Memory B cell (primary cell): ENCODE data around the gene ABI3BP.

Experiments used
- ATAC-seq: fragments of 150-1000 bp; cut with Tn5 transposase; 2 replicates; pipeline ENCODE4 v1.10.0; 2021; ENCODE audit warnings: low read depth, mild to moderate bottlenecking, moderate library complexity
- DNase-seq, 2 donors: peaks; one replicate each; pipeline ENCODE4 v3.0.0; 2022; ENCODE audit warnings: low spot score in 2 of 2
- H3K27ac Mint-ChIP-seq: one replicate; pipeline ENCODE4 v1.8.0; 2022; ENCODE audit warnings: mild to moderate bottlenecking, moderate library complexity, mixed read lengths
- H3K27me3 Mint-ChIP-seq: one replicate; pipeline ENCODE4 v1.8.0; 2022; ENCODE audit warnings: mixed read lengths
- H3K36me3 Mint-ChIP-seq: one replicate; pipeline ENCODE4 v1.8.0; 2022; ENCODE audit warnings: mild to moderate bottlenecking, mixed read lengths
- H3K4me1 Mint-ChIP-seq: one replicate; pipeline ENCODE4 v1.8.0; 2022; ENCODE audit warnings: mixed read lengths
- H3K4me3 Mint-ChIP-seq: one replicate; pipeline ENCODE4 v1.8.0; 2022; ENCODE audit warnings: mild to moderate bottlenecking, moderate library complexity, mixed read lengths
- H3K9me3 Mint-ChIP-seq: one replicate; pipeline ENCODE4 v1.8.0; 2022; ENCODE audit warnings: mixed read lengths

The ABI3BP gene

DNA sequence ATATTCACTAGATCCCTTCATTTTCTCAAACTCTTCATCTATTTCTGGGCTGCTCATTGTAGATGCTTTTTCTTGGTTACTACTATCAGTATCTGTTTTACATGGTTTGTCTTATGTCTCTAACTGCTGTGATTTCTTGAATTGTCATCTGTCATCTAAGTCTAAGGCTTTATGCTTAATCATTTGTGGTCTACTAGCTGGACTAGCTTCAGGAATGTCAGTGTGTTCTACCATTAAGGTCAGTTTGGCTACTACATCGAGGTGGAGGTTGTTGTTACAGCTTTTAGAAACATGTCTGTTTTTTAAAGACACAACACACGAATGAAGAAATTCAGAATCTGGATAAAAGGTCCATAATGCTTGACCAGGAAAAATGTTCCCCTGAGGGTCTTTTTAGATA lies 82.2 kb downstream of the ABI3BP start:
- DNase-seq: no peak
- no peak for ATAC-seq
- no peaks in the 10 kb centered on the region for H3K4me1 Mint-ChIP-seq
- no peaks in the 10 kb centered on the region for H3K9me3 Mint-ChIP-seq
- no peaks in the 10 kb centered on the region for H3K36me3 Mint-ChIP-seq
- no peak overlapping the region for H3K4me3 Mint-ChIP-seq
- no peak overlapping the region for H3K27ac Mint-ChIP-seq
- H3K27me3 Mint-ChIP-seq: peaks cover 11% of the 10 kb centered on the region

DNA sequence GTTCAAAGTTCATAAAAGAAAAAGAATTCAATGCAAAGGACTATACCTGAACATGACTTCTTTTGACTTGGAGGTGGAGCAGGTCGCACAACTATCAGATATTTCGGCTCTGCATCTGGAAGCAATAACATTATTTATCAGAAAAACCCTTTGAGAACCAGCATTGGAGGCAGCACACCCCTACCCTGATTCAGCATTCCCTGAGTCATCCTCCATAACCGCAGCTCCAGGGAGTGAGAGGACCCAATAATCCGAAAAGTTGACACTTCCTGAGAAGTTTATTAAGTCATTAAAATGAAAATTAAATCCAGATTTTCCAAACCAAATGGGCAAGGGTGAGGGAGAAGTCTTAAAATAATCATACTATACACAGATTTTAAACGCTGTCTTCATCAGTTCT lies 90.6 kb downstream of the ABI3BP start:
- no peaks in the 10 kb centered on the region for H3K27me3 Mint-ChIP-seq
- no peak overlapping the region for H3K27ac Mint-ChIP-seq
- no peak overlapping the region for H3K4me3 Mint-ChIP-seq
- no peaks in the 10 kb centered on the region for H3K36me3 Mint-ChIP-seq
- peaks cover 2% of the 10 kb centered on the region for H3K9me3 Mint-ChIP-seq
- ATAC-seq (no peak), DNase-seq (no peak)
- peaks cover 2% of the 10 kb centered on the region for H3K4me1 Mint-ChIP-seq

DNA sequence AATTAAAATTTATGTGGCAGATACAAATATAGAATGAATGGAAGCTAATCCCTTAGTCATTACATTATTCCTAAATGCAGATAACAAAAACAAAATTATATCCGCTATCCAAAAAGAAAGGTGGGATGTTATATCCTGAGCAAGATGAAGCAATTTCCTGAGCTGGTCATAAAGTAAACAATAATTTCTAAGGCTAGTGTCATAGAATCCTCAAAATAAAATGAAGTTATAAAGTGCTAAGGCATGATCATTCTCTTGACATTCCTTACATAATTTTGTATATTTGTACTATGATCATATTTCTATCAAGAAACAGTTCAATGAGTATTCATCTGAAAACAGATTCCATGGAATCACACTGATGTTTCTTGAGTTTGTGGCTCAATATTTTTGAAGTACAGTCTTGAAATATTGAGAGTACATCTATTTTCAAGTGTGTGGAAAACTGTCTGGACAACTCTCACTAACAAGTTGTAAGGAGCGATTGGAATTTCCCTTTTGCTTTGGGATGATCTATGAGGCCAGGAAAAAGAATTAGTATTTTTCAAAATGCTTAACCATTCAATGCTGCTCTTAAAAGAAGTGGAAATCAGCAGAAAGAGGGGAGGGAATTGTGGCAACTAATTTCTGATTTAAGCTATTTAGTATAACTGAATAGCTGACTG lies 92.4 kb downstream of the ABI3BP start:
- no peak for DNase-seq
- Mint-ChIP-seq H3K4me3 (no peak overlapping the region), H3K36me3 (no peaks in the 10 kb centered on the region), H3K4me1 (peaks cover 2% of the 10 kb centered on the region), H3K27me3 (no peaks in the 10 kb centered on the region), H3K27ac (no peak overlapping the region), H3K9me3 (peaks cover 2% of the 10 kb centered on the region)
- ATAC-seq: no peak

- Mint-ChIP-seq H3K9me3 (peaks cover 2% of the 10 kb centered on the region), H3K36me3 (no peaks in the 10 kb centered on the region), H3K4me3 (no peak overlapping the region), H3K4me1 (peaks cover 2% of the 10 kb centered on the region), H3K27me3 (no peaks in the 10 kb centered on the region), H3K27ac (no peak overlapping the region)
- DNase-seq (no peak), ATAC-seq (no peak)
These were observed 93.7 kb downstream of the ABI3BP start for GRCh38 chr3:100899440-100900091.

DNA sequence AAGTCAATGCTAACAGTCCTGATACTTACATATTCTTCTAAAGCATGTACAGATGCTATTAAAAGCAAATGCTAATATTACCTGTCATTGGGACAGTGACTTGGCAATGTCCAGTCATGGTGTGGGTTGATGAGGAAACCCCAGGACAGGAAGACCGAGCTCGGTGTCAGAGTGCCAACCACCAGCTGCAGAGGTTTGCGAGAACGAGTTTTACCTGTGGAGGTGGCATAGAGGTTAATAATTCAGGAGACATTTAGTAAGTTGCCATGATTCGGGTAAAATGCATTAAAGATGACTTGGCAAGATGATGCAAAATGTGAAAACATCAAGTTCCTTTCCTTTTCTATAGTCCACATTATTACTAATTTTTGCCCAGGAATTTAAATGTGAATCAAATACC lies 94.5 kb downstream of the ABI3BP start:
- ATAC-seq (no peak), DNase-seq (no peak)
- H3K9me3 Mint-ChIP-seq: no peaks in the 10 kb centered on the region
- peaks cover 2% of the 10 kb centered on the region for H3K27me3 Mint-ChIP-seq
- H3K4me1 Mint-ChIP-seq: peaks cover 2% of the 10 kb centered on the region
- no peak overlapping the region for H3K27ac Mint-ChIP-seq
- H3K4me3 Mint-ChIP-seq: no peak overlapping the region
- H3K36me3 Mint-ChIP-seq: no peaks in the 10 kb centered on the region

DNA sequence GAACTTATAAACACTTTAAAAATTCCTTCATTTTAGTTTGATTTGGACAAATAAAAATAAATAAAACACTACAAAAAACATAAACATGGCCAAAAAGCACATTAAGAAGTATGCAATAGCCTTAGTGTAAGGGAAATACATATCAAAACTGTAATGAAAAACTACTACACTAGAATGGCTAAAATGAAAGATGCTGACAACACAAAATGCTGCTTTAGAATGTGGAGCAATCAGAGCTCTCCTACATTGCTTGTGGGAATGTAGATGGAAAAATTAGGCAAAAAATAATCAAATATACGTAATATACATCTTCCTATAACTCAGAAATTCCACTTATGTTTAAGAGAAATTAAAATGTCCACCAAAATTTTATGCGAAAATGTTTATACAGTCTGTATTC lies 96.2 kb downstream of the ABI3BP start:
- no peak overlapping the region for H3K27ac Mint-ChIP-seq
- DNase-seq (no peak), ATAC-seq (no peak)
- no peaks in the 10 kb centered on the region for H3K36me3 Mint-ChIP-seq
- no peaks in the 10 kb centered on the region for H3K9me3 Mint-ChIP-seq
- H3K27me3 Mint-ChIP-seq: peaks cover 5% of the 10 kb centered on the region
- H3K4me3 Mint-ChIP-seq: no peak overlapping the region
- peaks cover 2% of the 10 kb centered on the region for H3K4me1 Mint-ChIP-seq

GRCh38 chr3:100893590-100893989 lies 99.6 kb downstream of the ABI3BP start:
- DNase-seq (no peak), ATAC-seq (no peak)
- Mint-ChIP-seq H3K27me3 (peaks cover 5% of the 10 kb centered on the region), H3K36me3 (no peaks in the 10 kb centered on the region), H3K4me1 (no peaks in the 10 kb centered on the region), H3K4me3 (no peak overlapping the region), H3K27ac (no peak overlapping the region), H3K9me3 (no peaks in the 10 kb centered on the region)

DNA sequence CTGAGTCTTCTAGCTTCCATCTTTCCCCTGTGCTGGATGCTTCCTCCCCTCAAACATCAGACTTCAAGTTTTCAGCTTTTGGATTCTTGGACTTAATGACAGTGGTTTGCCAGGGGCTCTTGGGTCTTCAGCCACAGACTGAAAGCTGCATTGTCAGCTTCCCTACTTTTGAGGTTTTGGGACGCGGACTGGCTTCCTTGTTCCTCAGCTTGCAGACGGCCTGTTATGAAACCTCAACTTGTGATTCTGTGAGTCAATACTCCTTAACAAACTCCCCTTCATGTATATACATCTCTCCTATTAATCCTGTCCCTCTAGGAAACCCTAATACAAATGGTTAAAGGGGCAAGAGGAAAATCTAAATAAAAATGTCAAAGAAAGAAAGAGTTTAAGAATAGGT lies 100.1 kb downstream of the ABI3BP start:
- Mint-ChIP-seq H3K27ac (no peak overlapping the region), H3K36me3 (no peaks in the 10 kb centered on the region), H3K27me3 (peaks cover 5% of the 10 kb centered on the region), H3K4me1 (no peaks in the 10 kb centered on the region), H3K9me3 (no peaks in the 10 kb centered on the region), H3K4me3 (no peak overlapping the region)
- no peak for ATAC-seq
- no peak for DNase-seq

GRCh38 chr3:100891827-100892226 lies 101.4 kb downstream of the ABI3BP start:
- Mint-ChIP-seq H3K4me1 (no peaks in the 10 kb centered on the region), H3K36me3 (no peaks in the 10 kb centered on the region), H3K27me3 (peaks cover 5% of the 10 kb centered on the region), H3K27ac (no peak overlapping the region), H3K4me3 (no peak overlapping the region), H3K9me3 (no peaks in the 10 kb centered on the region)
- no peak for ATAC-seq
- DNase-seq: no peak

GRCh38 chr3:100891033-100891432 lies 102.2 kb downstream of the ABI3BP start:
- no peak overlapping the region for H3K4me3 Mint-ChIP-seq
- DNase-seq: no peak
- no peak overlapping the region for H3K27ac Mint-ChIP-seq
- H3K27me3 Mint-ChIP-seq: peaks cover 5% of the 10 kb centered on the region
- H3K36me3 Mint-ChIP-seq: no peaks in the 10 kb centered on the region
- H3K4me1 Mint-ChIP-seq: no peaks in the 10 kb centered on the region
- ATAC-seq: no peak
- no peaks in the 10 kb centered on the region for H3K9me3 Mint-ChIP-seq

DNA sequence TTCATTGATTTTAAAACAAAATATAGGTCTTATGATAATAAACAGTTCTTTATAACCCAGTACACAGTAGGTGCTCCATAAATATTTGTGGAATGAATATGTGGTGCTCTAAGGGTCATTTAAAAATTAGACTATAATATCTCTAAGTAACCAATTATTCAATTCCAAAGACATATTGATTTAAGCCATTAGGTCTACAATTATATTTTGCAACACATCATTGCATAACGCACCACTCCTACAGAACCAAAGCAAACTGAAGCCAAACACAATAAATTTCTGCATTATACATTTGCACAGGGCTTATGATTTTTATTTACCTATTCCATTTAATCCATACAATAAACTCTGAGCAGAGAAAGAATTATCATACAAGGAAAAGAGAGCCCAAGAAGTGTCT lies 104.3 kb downstream of the ABI3BP start:
- no peak overlapping the region for H3K4me3 Mint-ChIP-seq
- no peaks in the 10 kb centered on the region for H3K36me3 Mint-ChIP-seq
- ATAC-seq: no peak
- H3K27ac Mint-ChIP-seq: no peak overlapping the region
- no peaks in the 10 kb centered on the region for H3K9me3 Mint-ChIP-seq
- peaks cover 5% of the 10 kb centered on the region for H3K27me3 Mint-ChIP-seq
- no peaks in the 10 kb centered on the region for H3K4me1 Mint-ChIP-seq
- no peak for DNase-seq

DNA sequence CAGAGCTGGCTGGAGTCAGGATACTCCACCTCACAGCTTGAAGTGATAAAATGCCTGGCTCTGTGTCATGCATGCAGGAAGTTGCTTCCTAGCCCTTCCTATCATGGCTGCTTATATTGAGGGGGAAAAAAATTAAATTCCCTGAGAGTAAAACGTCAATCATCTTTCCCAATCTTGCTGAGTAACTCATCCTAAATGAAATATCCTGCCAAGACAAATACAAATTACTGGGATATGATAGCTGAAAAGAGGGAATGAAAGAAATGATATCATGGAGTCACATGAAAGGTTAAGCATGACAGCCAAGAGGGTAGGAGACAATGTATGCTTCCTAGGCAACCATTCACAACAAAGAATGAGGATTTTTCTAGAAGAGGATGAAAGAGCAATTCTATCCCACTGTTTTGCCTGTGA lies 110.6 kb downstream of the ABI3BP start:
- no peak overlapping the region for H3K4me3 Mint-ChIP-seq
- H3K4me1 Mint-ChIP-seq: no peaks in the 10 kb centered on the region
- no peaks in the 10 kb centered on the region for H3K27me3 Mint-ChIP-seq
- H3K36me3 Mint-ChIP-seq: no peaks in the 10 kb centered on the region
- no peaks in the 10 kb centered on the region for H3K9me3 Mint-ChIP-seq
- DNase-seq (no peak), ATAC-seq (no peak)
- H3K27ac Mint-ChIP-seq: no peak overlapping the region

DNA sequence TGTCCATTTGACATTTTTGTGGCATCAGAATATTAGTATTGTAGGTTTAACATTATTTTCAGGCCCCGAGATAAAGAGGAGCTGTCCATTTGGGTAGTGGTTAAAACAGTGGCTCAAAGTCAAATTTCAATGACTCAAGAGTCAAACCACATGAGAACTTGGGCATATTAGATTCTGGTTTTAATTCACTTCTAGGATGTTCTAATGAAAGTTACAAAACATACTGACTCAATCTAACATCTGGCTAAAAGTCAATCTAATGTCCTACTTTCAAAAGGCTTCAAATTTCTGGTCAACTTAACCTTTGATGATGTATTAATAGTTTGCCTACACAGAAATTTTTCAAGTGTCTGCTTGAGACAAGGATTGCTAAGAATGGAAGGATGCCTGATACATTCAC lies 112.4 kb downstream of the ABI3BP start:
- no peaks in the 10 kb centered on the region for H3K4me1 Mint-ChIP-seq
- no peak overlapping the region for H3K4me3 Mint-ChIP-seq
- no peaks in the 10 kb centered on the region for H3K36me3 Mint-ChIP-seq
- DNase-seq (no peak), ATAC-seq (no peak)
- no peaks in the 10 kb centered on the region for H3K27me3 Mint-ChIP-seq
- H3K9me3 Mint-ChIP-seq: no peaks in the 10 kb centered on the region
- no peak overlapping the region for H3K27ac Mint-ChIP-seq

DNA sequence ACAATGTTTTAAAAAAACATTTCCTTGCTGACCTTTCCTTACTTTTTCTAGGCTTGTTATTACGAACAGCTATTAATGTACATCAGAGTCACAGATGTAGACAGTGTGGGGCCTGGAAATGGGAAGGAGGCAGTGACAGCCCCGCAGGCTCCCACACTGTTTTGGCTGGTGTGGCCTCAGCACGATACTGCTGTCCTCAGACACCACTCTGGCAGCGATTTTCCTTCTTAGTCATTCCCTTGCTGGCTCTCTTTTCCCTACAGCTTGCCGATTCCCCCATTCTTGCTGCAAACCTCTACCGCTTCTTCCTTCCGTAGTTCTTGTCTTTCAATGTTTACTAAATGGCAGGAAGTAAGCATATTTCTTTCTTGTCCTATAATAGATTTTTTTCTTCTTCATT lies 113.1 kb downstream of the ABI3BP start:
- Mint-ChIP-seq H3K9me3 (no peaks in the 10 kb centered on the region), H3K36me3 (no peaks in the 10 kb centered on the region), H3K27ac (no peak overlapping the region), H3K4me1 (no peaks in the 10 kb centered on the region), H3K27me3 (no peaks in the 10 kb centered on the region), H3K4me3 (no peak overlapping the region)
- ATAC-seq (no peak), DNase-seq (no peak)

GRCh38 chr3:100879195-100879810 lies 113.9 kb downstream of the ABI3BP start:
- no peaks in the 10 kb centered on the region for H3K9me3 Mint-ChIP-seq
- DNase-seq (no peak), ATAC-seq (no peak)
- H3K36me3 Mint-ChIP-seq: no peaks in the 10 kb centered on the region
- no peaks in the 10 kb centered on the region for H3K4me1 Mint-ChIP-seq
- H3K27me3 Mint-ChIP-seq: no peaks in the 10 kb centered on the region
- no peak overlapping the region for H3K4me3 Mint-ChIP-seq
- H3K27ac Mint-ChIP-seq: no peak overlapping the region
